Thymus (tissue), 11 donors: Measurements from ENCODE around the gene KLHL26. TPM values are rescaled to one million over a fixed set of nuclear protein-coding genes. Genes with fewer than 3 reads are reported as not detected.

Source experiments
- DNase-seq, 9 donors: peaks; one replicate each; pipeline ENCODE4 v3.0.0-alpha.2; 2013; ENCODE audit warnings: low spot score in 9 of 9, low read depth in 6 of 9, missing footprints in 1 of 9
- H3K27ac ChIP-seq, 2 donors: one replicate each; pipeline ENCODE4 v1.5.1; 2013; ENCODE audit warnings: control low read depth in 1 of 2, low read depth in 1 of 2, low read length in 1 of 2, mild to moderate bottlenecking in 1 of 2, moderate library complexity in 1 of 2
- H3K27me3 ChIP-seq, 2 donors: one replicate each; pipeline ENCODE4 v1.5.1; 2013; ENCODE audit warnings: low read length in 1 of 2; ENCODE audit not compliant: control insufficient read depth in 2 of 2, insufficient read depth in 1 of 2
- H3K36me3 ChIP-seq, 2 donors: one replicate each; pipeline ENCODE4 v1.5.1; 2013; ENCODE audit warnings: low read length in 1 of 2, mild to moderate bottlenecking in 1 of 2, moderate library complexity in 1 of 2; ENCODE audit not compliant: control insufficient read depth in 2 of 2, insufficient read depth in 2 of 2
- H3K4me1 ChIP-seq, 2 donors: one replicate each; pipeline ENCODE4 v1.5.1; 2013; ENCODE audit warnings: low read length in 2 of 2; ENCODE audit not compliant: control insufficient read depth in 2 of 2, insufficient read depth in 2 of 2
- H3K4me3 ChIP-seq, 2 donors: one replicate each; pipeline ENCODE4 v1.5.1; 2013; ENCODE audit warnings: low read length in 2 of 2, control low read depth in 1 of 2, mild to moderate bottlenecking in 1 of 2
- H3K9me3 ChIP-seq, 2 donors: one replicate each; pipeline ENCODE4 v1.5.1; 2013; ENCODE audit warnings: low read length in 1 of 2, mild to moderate bottlenecking in 1 of 2; ENCODE audit not compliant: control insufficient read depth in 2 of 2, insufficient read depth in 1 of 2
- WGBS: extraction: QIAGEN DNeasy Blood & Tissue Kit; methylation state at CpG from one replicate; pipeline ENCODE4 v1.1.7; 2013; 5-methylcytosine and 5-hydroxymethylcytosine counted together
- polyA plus RNA-seq: library from polyadenylated mRNA; stranded (reverse); fragments of 200-250 nt; gene quantifications from one replicate; pipeline ENCODE4 v1.2.3, GENCODE V29; 2013
- total RNA-seq: library from RNA; stranded (reverse); fragments of 120-200 nt; gene quantifications from one replicate; pipeline ENCODE4 v1.2.4, GENCODE V29; 2013
- donor health status: healthy.

Gene KLHL26
- total and polyA plus RNA-seq, 2 donors: 0.99 to 4.0 TPM

GRCh38 chr19:18650021-18650390 lies 13.2 kb downstream of the KLHL26 start:
- H3K4me1 ChIP-seq: peaks cover 0 to 23% of the 10 kb centered on the region in 2 donors
- WGBS: 46% methylated on average over 17 of the region's 17 CpGs
- H3K36me3 ChIP-seq: peaks cover 0 to 3% of the 10 kb centered on the region in 2 donors
- no peak overlapping the region for H3K4me3 ChIP-seq
- DNase-seq: no peak
- H3K27me3 ChIP-seq: peaks cover 0 to 14% of the 10 kb centered on the region in 2 donors
- H3K27ac ChIP-seq: no peak overlapping the region
- H3K9me3 ChIP-seq: no peaks in the 10 kb centered on the region

GRCh38 chr19:18650468-18651041 lies 13.7 kb downstream of the KLHL26 start:
- Histone ChIP-seq H3K9me3 (no peaks in the 10 kb centered on the region), H3K27me3 (peaks cover 0 to 14% of the 10 kb centered on the region in 2 donors), H3K27ac (no peak overlapping the region), H3K36me3 (peaks cover 0 to 3% of the 10 kb centered on the region in 2 donors), H3K4me1 (peaks cover 0 to 23% of the 10 kb centered on the region in 2 donors), H3K4me3 (no peak overlapping the region)
- WGBS: 93% methylated on average over 34 of the region's 34 CpGs
- no peak for DNase-seq

- Histone ChIP-seq H3K27me3 (peaks cover 0 to 14% of the 10 kb centered on the region in 2 donors), H3K4me1 (peaks cover 0 to 23% of the 10 kb centered on the region in 2 donors), H3K27ac (no peak overlapping the region), H3K4me3 (no peak overlapping the region), H3K9me3 (no peaks in the 10 kb centered on the region), H3K36me3 (peaks cover 0 to 3% of the 10 kb centered on the region in 2 donors)
- no peak for DNase-seq
- 86% methylated on average over 1 of the region's 1 CpG for WGBS
These were observed 14.5 kb downstream of the KLHL26 start for GRCh38 chr19:18651300-18651699.

GRCh38 chr19:18651733-18652132 lies 14.9 kb downstream of the KLHL26 start:
- DNase-seq: no peak
- no peak overlapping the region for H3K27ac ChIP-seq
- H3K9me3 ChIP-seq: no peaks in the 10 kb centered on the region
- 89% methylated on average over 6 of the region's 6 CpGs for WGBS
- H3K27me3 ChIP-seq: peaks cover 0 to 14% of the 10 kb centered on the region in 2 donors
- peaks cover 0 to 23% of the 10 kb centered on the region in 2 donors for H3K4me1 ChIP-seq
- peaks cover 0 to 3% of the 10 kb centered on the region in 2 donors for H3K36me3 ChIP-seq
- no peak overlapping the region for H3K4me3 ChIP-seq

GRCh38 chr19:18653853-18654252 lies 17.0 kb downstream of the KLHL26 start:
- Histone ChIP-seq H3K9me3 (no peaks in the 10 kb centered on the region), H3K36me3 (peaks cover 0 to 3% of the 10 kb centered on the region in 2 donors), H3K27me3 (peaks cover 0 to 21% of the 10 kb centered on the region in 2 donors), H3K4me3 (no peak overlapping the region), H3K4me1 (peaks cover 0 to 19% of the 10 kb centered on the region in 2 donors), H3K27ac (no peak overlapping the region)
- WGBS: 100% methylated on average over 1 of the region's 1 CpG
- no peak for DNase-seq

- Histone ChIP-seq H3K27ac (no peak overlapping the region), H3K9me3 (no peaks in the 10 kb centered on the region), H3K36me3 (peaks cover 0 to 3% of the 10 kb centered on the region in 2 donors), H3K4me3 (no peak overlapping the region), H3K27me3 (peaks cover 0 to 20% of the 10 kb centered on the region in 2 donors), H3K4me1 (peaks cover 0 to 13% of the 10 kb centered on the region in 2 donors)
- 96% methylated on average over 7 of the region's 7 CpGs for WGBS
- DNase-seq: no peak
These were observed 17.6 kb downstream of the KLHL26 start for GRCh38 chr19:18654469-18654868.

GRCh38 chr19:18655173-18655844 lies 18.5 kb downstream of the KLHL26 start:
- H3K27me3 ChIP-seq: peaks cover 0 to 18% of the 10 kb centered on the region in 2 donors
- 97% methylated on average over 13 of the region's 13 CpGs for WGBS
- DNase-seq: no peak
- no peaks in the 10 kb centered on the region for H3K9me3 ChIP-seq
- no peak overlapping the region for H3K4me3 ChIP-seq
- H3K36me3 ChIP-seq: peaks cover 0 to 1% of the 10 kb centered on the region in 2 donors
- peaks cover 0 to 7% of the 10 kb centered on the region in 2 donors for H3K4me1 ChIP-seq
- no peak overlapping the region for H3K27ac ChIP-seq

- no peaks in the 10 kb centered on the region for H3K36me3 ChIP-seq
- peaks cover 0 to 5% of the 10 kb centered on the region in 2 donors for H3K4me1 ChIP-seq
- H3K4me3 ChIP-seq: no peak overlapping the region
- H3K9me3 ChIP-seq: no peaks in the 10 kb centered on the region
- H3K27ac ChIP-seq: no peak overlapping the region
- 92% methylated on average over 19 of the region's 19 CpGs for WGBS
- H3K27me3 ChIP-seq: peaks cover 0 to 18% of the 10 kb centered on the region in 2 donors
- DNase-seq: no peak
These were observed 19.7 kb downstream of the KLHL26 start for GRCh38 chr19:18656337-18657086.
